ENCODE measurements around the gene PLEKHB1.

DNA sequence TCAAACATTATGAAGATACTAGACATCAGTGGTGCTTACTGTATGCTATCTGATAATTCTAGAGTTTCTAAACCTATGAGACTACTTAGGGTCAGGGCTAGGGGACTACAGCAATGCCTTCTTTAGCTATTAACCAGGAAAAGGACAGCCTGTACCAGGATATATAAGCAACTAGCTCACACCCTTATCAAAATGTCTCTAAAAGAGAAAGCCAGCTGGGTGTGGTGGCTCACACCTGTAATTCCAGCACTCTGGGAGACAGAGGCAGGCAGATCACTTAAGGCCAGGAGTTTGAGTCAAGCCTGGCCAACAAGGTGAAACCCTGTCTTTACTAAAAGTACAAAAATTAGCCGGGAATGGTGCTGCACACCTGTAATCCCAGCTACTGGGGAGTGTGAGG lies 58.7 kb downstream of the PLEKHB1 start:
- TF ChIP-seq, protein P1, sequence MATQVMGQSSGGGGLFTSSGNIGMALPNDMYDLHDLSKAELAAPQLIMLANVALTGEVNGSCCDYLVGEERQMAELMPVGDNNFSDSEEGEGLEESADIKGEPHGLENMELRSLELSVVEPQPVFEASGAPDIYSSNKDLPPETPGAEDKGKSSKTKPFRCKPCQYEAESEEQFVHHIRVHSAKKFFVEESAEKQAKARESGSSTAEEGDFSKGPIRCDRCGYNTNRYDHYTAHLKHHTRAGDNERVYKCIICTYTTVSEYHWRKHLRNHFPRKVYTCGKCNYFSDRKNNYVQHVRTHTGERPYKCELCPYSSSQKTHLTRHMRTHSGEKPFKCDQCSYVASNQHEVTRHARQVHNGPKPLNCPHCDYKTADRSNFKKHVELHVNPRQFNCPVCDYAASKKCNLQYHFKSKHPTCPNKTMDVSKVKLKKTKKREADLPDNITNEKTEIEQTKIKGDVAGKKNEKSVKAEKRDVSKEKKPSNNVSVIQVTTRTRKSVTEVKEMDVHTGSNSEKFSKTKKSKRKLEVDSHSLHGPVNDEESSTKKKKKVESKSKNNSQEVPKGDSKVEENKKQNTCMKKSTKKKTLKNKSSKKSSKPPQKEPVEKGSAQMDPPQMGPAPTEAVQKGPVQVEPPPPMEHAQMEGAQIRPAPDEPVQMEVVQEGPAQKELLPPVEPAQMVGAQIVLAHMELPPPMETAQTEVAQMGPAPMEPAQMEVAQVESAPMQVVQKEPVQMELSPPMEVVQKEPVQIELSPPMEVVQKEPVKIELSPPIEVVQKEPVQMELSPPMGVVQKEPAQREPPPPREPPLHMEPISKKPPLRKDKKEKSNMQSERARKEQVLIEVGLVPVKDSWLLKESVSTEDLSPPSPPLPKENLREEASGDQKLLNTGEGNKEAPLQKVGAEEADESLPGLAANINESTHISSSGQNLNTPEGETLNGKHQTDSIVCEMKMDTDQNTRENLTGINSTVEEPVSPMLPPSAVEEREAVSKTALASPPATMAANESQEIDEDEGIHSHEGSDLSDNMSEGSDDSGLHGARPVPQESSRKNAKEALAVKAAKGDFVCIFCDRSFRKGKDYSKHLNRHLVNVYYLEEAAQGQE (IDR thresholded peaks at IDR 0.05) = no peak
- TF ChIP-seq, protein P2, sequence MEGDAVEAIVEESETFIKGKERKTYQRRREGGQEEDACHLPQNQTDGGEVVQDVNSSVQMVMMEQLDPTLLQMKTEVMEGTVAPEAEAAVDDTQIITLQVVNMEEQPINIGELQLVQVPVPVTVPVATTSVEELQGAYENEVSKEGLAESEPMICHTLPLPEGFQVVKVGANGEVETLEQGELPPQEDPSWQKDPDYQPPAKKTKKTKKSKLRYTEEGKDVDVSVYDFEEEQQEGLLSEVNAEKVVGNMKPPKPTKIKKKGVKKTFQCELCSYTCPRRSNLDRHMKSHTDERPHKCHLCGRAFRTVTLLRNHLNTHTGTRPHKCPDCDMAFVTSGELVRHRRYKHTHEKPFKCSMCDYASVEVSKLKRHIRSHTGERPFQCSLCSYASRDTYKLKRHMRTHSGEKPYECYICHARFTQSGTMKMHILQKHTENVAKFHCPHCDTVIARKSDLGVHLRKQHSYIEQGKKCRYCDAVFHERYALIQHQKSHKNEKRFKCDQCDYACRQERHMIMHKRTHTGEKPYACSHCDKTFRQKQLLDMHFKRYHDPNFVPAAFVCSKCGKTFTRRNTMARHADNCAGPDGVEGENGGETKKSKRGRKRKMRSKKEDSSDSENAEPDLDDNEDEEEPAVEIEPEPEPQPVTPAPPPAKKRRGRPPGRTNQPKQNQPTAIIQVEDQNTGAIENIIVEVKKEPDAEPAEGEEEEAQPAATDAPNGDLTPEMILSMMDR (IDR thresholded peaks at IDR 0.05; ENCODE audit: low read depth, low read length, missing input control) = no peak
- TF ChIP-seq, protein P3, sequence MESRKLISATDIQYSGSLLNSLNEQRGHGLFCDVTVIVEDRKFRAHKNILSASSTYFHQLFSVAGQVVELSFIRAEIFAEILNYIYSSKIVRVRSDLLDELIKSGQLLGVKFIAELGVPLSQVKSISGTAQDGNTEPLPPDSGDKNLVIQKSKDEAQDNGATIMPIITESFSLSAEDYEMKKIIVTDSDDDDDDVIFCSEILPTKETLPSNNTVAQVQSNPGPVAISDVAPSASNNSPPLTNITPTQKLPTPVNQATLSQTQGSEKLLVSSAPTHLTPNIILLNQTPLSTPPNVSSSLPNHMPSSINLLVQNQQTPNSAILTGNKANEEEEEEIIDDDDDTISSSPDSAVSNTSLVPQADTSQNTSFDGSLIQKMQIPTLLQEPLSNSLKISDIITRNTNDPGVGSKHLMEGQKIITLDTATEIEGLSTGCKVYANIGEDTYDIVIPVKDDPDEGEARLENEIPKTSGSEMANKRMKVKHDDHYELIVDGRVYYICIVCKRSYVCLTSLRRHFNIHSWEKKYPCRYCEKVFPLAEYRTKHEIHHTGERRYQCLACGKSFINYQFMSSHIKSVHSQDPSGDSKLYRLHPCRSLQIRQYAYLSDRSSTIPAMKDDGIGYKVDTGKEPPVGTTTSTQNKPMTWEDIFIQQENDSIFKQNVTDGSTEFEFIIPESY (IDR thresholded peaks at IDR 0.05) = no peak
- TF ChIP-seq JUND (IDR thresholded peaks at IDR 0.05) (no peak), YY1 (IDR thresholded peaks at IDR 0.05) (no peak)
- TF ChIP-seq, protein P4, sequence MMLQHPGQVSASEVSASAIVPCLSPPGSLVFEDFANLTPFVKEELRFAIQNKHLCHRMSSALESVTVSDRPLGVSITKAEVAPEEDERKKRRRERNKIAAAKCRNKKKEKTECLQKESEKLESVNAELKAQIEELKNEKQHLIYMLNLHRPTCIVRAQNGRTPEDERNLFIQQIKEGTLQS (IDR thresholded peaks at IDR 0.05) = no peak
